Brain microvascular endothelial cell (primary cell): Measurements from ENCODE around the gene HRNR.
"Not testable (repeated sequence)": the region's sequence is repeated elsewhere in the genome, so short reads cannot be mapped to it uniquely, and the experiment has no call there.

Source experiments
- DNase-seq: peaks from one replicate; pipeline ENCODE4 v3.0.0-alpha.2; 2020
- H3K27ac ChIP-seq: fragments of 250-450 bp; sonication (Bioruptor Pico); 2 replicates; pipeline ENCODE4 v1.5.1; 2020; ENCODE audit warnings: mild to moderate bottlenecking, moderate library complexity
- H3K27me3 ChIP-seq: fragments of 250-450 bp; sonication (Bioruptor Pico); replicated peaks from 2 replicates; pipeline ENCODE4 v1.5.1; 2020; ENCODE audit warnings: mild to moderate bottlenecking
- H3K36me3 ChIP-seq: fragments of 250-450 bp; sonication (Bioruptor Pico); replicated peaks from 2 replicates; pipeline ENCODE4 v1.5.1; 2020; ENCODE audit warnings: mild to moderate bottlenecking
- H3K4me3 ChIP-seq: 2 replicates; pipeline ENCODE4 v1.5.1; 2011; ENCODE audit warnings: low read depth, mild to moderate bottlenecking, control low read depth, low read length, moderate library complexity
- in situ Hi-C: cut with HindIII; loops from 2 replicates; pipeline ENCODE4 v1.10.0; 2017; ENCODE audit warnings: low sequenced_read_pairs, low pct_ligation_motif_present
- TF ChIP-seq, protein P1 (sequence below): IDR thresholded peaks from 2 replicates; pipeline ENCODE4 v1.5.1; 2011; ENCODE audit warnings: low read depth, mild to moderate bottlenecking, moderate library complexity, low read length, control low read depth, inconsistent platforms; ENCODE audit errors: missing control alignments

Gene HRNR

DNA sequence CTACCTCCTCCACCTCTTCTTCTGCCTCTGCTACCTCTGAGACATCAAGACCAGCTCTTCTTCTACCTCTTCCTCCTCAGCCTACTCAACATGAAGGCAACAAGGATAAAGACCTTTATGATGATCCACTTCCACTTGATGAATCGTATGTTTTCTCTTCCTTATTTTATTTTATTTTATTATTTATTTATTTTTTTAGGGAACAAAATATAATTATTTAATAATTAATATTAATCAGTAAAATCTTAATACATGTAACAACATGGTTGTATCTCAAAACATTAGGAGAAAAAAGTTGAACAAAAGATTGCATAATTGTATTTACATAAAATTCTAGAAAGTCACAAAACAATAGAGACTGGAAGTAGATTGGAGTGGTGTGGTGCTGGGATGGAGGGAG lies 13.1 kb upstream of the HRNR start:
- TF ChIP-seq, protein P1, sequence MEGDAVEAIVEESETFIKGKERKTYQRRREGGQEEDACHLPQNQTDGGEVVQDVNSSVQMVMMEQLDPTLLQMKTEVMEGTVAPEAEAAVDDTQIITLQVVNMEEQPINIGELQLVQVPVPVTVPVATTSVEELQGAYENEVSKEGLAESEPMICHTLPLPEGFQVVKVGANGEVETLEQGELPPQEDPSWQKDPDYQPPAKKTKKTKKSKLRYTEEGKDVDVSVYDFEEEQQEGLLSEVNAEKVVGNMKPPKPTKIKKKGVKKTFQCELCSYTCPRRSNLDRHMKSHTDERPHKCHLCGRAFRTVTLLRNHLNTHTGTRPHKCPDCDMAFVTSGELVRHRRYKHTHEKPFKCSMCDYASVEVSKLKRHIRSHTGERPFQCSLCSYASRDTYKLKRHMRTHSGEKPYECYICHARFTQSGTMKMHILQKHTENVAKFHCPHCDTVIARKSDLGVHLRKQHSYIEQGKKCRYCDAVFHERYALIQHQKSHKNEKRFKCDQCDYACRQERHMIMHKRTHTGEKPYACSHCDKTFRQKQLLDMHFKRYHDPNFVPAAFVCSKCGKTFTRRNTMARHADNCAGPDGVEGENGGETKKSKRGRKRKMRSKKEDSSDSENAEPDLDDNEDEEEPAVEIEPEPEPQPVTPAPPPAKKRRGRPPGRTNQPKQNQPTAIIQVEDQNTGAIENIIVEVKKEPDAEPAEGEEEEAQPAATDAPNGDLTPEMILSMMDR: no peak
- Histone ChIP-seq H3K27me3 (no peaks in the 10 kb centered on the region), H3K27ac (no peak overlapping the region), H3K36me3 (no peaks in the 10 kb centered on the region), H3K4me3 (no peak overlapping the region)
- in situ Hi-C loops: no loop called here
- DNase-seq: no peak

GRCh38 chr1:152228831-152229230 lies 4.8 kb upstream of the HRNR start:
- Histone ChIP-seq H3K27me3 (no peaks in the 10 kb centered on the region), H3K27ac (no peak overlapping the region), H3K4me3 (no peak overlapping the region), H3K36me3 (no peaks in the 10 kb centered on the region)
- TF ChIP-seq, protein P1: no peak
- DNase-seq: no peak
- in situ Hi-C loops: no loop called here

- H3K27ac ChIP-seq: no peak overlapping the region
- no peaks in the 10 kb centered on the region for H3K36me3 ChIP-seq
- TF ChIP-seq, protein P1: peak; percentile 27
- no peak for DNase-seq
- H3K27me3 ChIP-seq: no peaks in the 10 kb centered on the region
- in situ Hi-C loops: no loop called here
- no peak overlapping the region for H3K4me3 ChIP-seq
Measured at GRCh38 chr1:152227310-152227928, 3.4 kb upstream of the HRNR start.

DNA sequence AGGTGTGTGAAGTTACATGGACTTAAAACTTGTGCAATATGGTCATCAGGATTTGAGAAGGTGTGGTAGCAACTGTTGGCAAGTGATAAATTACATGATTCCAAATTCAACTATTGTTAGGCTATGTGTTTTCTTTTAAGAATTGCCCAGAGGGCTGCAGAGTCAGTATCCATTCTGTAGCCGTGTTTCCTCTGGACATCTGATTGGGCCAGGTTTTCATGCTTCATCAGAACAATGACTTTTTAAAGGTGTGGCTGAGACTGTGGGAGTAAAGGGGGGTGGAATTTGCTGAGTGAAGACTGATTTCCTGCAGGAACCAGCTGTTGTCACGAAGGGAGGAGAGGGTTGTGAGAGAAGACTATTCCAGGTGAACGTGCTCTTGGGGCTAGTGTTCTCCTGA lies 1.7 kb upstream of the HRNR start:
- Histone ChIP-seq H3K36me3 (no peaks in the 10 kb centered on the region), H3K4me3 (no peak overlapping the region), H3K27me3 (no peaks in the 10 kb centered on the region), H3K27ac (no peak overlapping the region)
- TF ChIP-seq, protein P1: no peak
- in situ Hi-C loops: no loop called here
- DNase-seq: no peak

DNA sequence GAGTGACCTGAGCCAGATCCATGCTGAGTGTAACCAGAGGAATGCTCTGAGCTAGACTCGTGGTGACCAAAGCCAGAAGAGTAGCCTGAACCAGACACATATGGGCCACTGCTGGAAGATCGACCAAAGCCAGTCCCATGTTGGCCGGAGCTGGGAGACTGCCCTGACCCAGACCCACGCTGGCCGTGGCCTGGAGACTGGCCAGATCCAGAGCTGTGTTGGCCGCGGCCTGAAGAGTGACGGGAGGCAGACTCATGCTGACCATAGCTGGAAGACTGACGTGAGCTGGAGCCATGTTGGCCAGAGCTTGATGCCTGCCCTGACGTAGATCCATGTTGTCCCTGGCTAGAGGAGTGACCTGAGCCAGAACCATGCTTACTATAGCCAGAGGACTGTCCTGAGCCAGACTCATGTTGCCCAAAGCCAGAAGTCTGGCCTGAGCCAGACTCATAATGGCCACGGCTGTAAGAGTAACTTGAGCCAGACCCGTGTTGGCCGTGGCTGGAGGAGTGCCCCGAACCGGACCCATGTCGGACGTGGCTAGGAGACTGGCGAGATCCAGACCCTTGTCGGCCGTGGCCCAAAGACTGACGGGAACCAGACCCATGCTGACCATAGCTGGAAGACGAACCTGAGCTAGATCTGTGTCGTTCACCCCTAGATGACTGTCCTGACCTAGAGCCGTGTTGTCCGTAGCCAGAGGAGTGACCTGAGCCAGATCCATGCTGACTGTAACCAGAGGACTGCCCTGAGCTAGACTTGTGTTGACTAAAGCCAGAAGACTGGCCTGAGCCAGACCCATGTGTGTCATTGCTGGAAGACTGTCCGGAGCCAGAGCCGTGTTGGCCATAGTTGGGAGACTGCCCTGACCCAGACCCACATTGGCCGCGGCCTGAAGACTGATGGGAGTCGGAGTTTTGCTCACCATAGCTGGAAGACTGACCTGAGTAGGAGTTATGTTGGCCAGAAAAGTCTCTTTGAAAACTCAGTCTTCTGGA lies 3.5 kb downstream of the HRNR start:
- DNase-seq: no peak
- Histone ChIP-seq H3K27ac (no peak overlapping the region), H3K36me3 (no peaks in the 10 kb centered on the region), H3K27me3 (no peaks in the 10 kb centered on the region), H3K4me3 (no peak overlapping the region)
- TF ChIP-seq, protein P1: no peak
- in situ Hi-C loops: no loop called here

GRCh38 chr1:152219438-152219837 lies 4.6 kb downstream of the HRNR start:
- H3K27ac ChIP-seq, DNase-seq, H3K4me3 ChIP-seq, H3K27me3 ChIP-seq, H3K36me3 ChIP-seq, in situ Hi-C loops: not testable (repeated sequence)
